PC-3 (cell line): ENCODE measurements around the gene SELPLG.

Experiments used
- CTCF ChIP-seq: fragments of 300-600 bp; sonication (generic); conservative IDR thresholded peaks from 2 replicates; pipeline ENCODE4 v1.5.1; 2017; ENCODE audit warnings: antibody characterized with exemption, low read depth, mild to moderate bottlenecking, low read length
- EZH2 ChIP-seq: fragments of 300-600 bp; sonication (generic); IDR thresholded peaks from one replicate; pipeline ENCODE4 v1.6.1; 2017; ENCODE audit warnings: antibody characterized with exemption, mild to moderate bottlenecking, low read length; ENCODE audit not compliant: unreplicated experiment
- EZH2phosphoT487 ChIP-seq: fragments of 300-600 bp; sonication (generic); IDR thresholded peaks from 2 replicates; pipeline ENCODE4 v1.6.1; 2018; ENCODE audit warnings: mild to moderate bottlenecking, antibody characterized with exemption, low read length, borderline replicate concordance

GRCh38 chr12:108622921-108623514, 10.7 kb downstream of the SELPLG start:
- TF ChIP-seq CTCF (no peak), EZH2 (no peak), EZH2phosphoT487 (no peak)
